Measurements from ENCODE around the gene THRB. TPM values are rescaled to one million over a fixed set of nuclear protein-coding genes. Genes with fewer than 3 reads are reported as not detected.

Gene THRB
- total and polyA plus RNA-seq, 9 of the 15 experiments (the other 6 are each of a cell fraction or from before 2014, with no cell fraction given), result 1.7 to 14.9 (median 6.9) TPM

DNA sequence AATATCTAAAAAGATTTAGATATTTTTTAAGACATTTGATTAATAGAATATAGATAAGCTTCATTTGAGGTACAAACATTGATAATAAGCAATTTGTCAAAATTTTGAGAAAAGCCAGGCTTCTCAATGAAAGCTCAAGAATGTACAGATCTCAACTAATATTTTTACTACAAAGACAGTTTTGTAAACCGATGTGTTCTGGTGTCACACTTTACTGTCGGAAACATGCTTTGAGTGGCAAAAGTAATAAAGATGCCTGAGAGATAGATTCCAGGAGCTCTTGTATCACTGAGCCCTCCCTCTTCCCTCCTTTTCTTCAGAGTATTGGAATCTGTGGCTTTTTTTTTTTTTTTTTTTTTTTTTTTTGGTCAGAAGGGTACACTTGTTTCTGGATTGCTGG is 45.0 kb upstream of the THRB start:
- no peak for FAIRE-seq
- CTCF ChIA-PET (ENCODE audit: low intra/inter-chr PET ratio), result no interaction called here

More for the DNA sequence above, 45.0 kb upstream of the THRB start:
- in situ Hi-C loops (cut with MboI) (no loop called here), intact Hi-C loops (cut with micrococcal nuclease) (no loop called here)
- no peak for ATAC-seq
- no peak overlapping the region for H3K4me3 ChIP-seq
- no peak overlapping the region for H3K4me2 ChIP-seq (ENCODE audit: insufficient read depth, low read length)
- no peak overlapping the region for H3K9ac ChIP-seq (ENCODE audit: insufficient read depth in 1 of 2, low read depth in 2 of 2, low read length in 2 of 2)
- no peak for DNase-seq (ENCODE audit: extremely low read depth in 1 of 4, low spot score in 3 of 4)
- H3K27ac ChIP-seq (ENCODE audit: extremely low read depth, low read depth, low read length), result no peak overlapping the region
- H4K20me1 ChIP-seq (replicated peaks; ENCODE audit: control insufficient read depth, insufficient read depth, low read length), result no peaks in the 10 kb centered on the region
- TF ChIP-seq ZNF121 (CRISPR knock-in tag; conservative IDR thresholded peaks at IDR 0.05) (no peak), CREB5 (CRISPR knock-in tag; IDR thresholded peaks at IDR 0.05) (no peak), FOXK1 (CRISPR knock-in tag; IDR thresholded peaks at IDR 0.05; ENCODE audit: borderline replicate concordance) (no peak), RB1 (IDR thresholded peaks at IDR 0.05; ENCODE audit: low read depth) (no peak), NBN (IDR thresholded peaks at IDR 0.05; ENCODE audit: low read depth) (no peak), CAMTA2 (CRISPR knock-in tag; conservative IDR thresholded peaks at IDR 0.05) (no peak), ZNF232 (CRISPR knock-in tag; IDR thresholded peaks at IDR 0.05) (no peak), ARID4B (CRISPR knock-in tag; IDR thresholded peaks at IDR 0.05) (no peak), TAF7 (tag; IDR thresholded peaks at IDR 0.05) (no peak), SREBF2 (CRISPR knock-in tag; IDR thresholded peaks at IDR 0.05) (no peak), CREB1 (IDR thresholded peaks at IDR 0.05) (no peak), CREB1 (CRISPR knock-in tag; IDR thresholded peaks at IDR 0.05) (no peak)
- POLR2A ChIA-PET, result interaction anchor here (0.6 to 0.8 kb wide), 2 partner anchors 14 to 225 kb away, joined by 3 to 4 read pairs; no protein-coding TSS in a partner anchor
- H3K9me3 ChIP-seq (replicated peaks; ENCODE audit: control insufficient read depth, insufficient read depth, low read depth, low read length), result no peaks in the 10 kb centered on the region
- 66% methylated on average over 2 of the region's 2 CpGs for WGBS (ENCODE audit: insufficient coverage, low coverage, missing lambda C conversion rate)
- no peaks in the 10 kb centered on the region for H3K79me2 ChIP-seq (ENCODE audit: control insufficient read depth, insufficient read depth, low read length)
- H3K27me3 ChIP-seq (ENCODE audit: control insufficient read depth in 2 of 2, insufficient read depth in 2 of 2, low read length in 2 of 2), result no peaks in the 10 kb centered on the region
- no peaks in the 10 kb centered on the region for H3K4me1 ChIP-seq (replicated peaks in 1 of 2; ENCODE audit: control insufficient read depth in 2 of 2, insufficient read depth in 2 of 2, low read length in 2 of 2)
- no peak overlapping the region for H2AFZ ChIP-seq (ENCODE audit: low read depth, low read length)
- no peaks in the 10 kb centered on the region for H3K9me1 ChIP-seq (ENCODE audit: control insufficient read depth, insufficient read depth, low read length)
- no TSS peak for BruUV-seq (replicated peaks)
- no peaks in the 10 kb centered on the region for H3K36me3 ChIP-seq (ENCODE audit: control insufficient read depth, insufficient read depth, low read length)

Data from K562 (cell line).